ENCODE data around the gene CLIP2. TPM values are rescaled to one million over a fixed set of nuclear protein-coding genes. Genes with fewer than 3 reads are reported as not detected.
"Not testable (repeated sequence)": the region's sequence is repeated elsewhere in the genome, so short reads cannot be mapped to it uniquely, and the experiment has no call there.

The CLIP2 gene
- total RNA-seq, 1 experiment from 2014 or later: 30.1 TPM

DNA sequence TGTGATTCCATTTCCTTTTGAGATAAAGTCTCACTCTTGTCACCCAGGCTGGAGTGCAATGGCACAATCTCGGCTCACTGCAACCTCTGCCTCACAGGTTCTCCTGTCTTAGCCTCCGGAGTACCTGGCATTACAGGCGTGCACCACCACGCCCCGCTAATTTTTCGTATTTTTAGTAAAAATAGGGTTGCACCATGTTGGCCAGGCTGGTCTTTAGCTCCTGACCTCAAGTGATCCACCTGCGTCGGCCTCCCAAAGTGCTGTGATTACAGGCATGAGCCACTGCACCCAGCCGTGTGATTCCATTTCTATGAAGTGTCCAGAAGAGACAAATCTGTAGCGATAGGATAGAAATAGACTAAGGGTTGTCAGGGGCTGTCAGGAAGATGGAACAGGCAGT, 60.4 kb downstream of the CLIP2 start:
- no peaks in the 10 kb centered on the region for H3K27me3 ChIP-seq (ENCODE audit: control insufficient read depth, insufficient read depth, low read length)
- H3K4me3 ChIP-seq (ENCODE audit: insufficient read depth, low read depth, low read length): no peak overlapping the region
- peaks cover 4% of the 10 kb centered on the region for H3K36me3 ChIP-seq (replicated peaks; ENCODE audit: control insufficient read depth, insufficient read depth, low read length)
- DNase-seq: no peak

DNA sequence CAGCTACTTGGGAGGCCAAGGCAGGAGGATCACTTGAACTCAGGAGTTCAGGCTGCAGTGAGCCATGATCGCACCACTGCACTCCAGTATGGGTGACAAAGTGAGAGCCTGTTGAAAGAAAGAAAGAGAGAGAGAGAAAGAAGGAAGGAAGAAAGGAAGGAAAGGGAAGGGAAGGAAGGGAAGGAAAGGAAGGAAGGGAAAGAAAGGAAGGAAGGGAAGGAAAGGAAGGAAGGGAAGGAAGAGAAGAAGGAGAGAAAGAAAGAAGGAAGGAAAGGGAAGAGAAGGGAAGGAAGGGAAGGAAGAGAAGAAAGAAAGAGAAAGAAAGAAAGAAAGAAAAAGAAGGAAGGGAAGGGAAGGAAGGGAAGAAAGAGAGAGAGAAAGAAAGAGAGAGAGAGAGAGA, 61.5 kb downstream of the CLIP2 start:
- Histone ChIP-seq H3K36me3 (replicated peaks; ENCODE audit: control insufficient read depth, insufficient read depth, low read length) (peaks cover 7% of the 10 kb centered on the region), H3K4me3 (ENCODE audit: insufficient read depth, low read depth, low read length) (no peak overlapping the region), H3K27me3 (ENCODE audit: control insufficient read depth, insufficient read depth, low read length) (no peaks in the 10 kb centered on the region)
- no peak for DNase-seq

DNA sequence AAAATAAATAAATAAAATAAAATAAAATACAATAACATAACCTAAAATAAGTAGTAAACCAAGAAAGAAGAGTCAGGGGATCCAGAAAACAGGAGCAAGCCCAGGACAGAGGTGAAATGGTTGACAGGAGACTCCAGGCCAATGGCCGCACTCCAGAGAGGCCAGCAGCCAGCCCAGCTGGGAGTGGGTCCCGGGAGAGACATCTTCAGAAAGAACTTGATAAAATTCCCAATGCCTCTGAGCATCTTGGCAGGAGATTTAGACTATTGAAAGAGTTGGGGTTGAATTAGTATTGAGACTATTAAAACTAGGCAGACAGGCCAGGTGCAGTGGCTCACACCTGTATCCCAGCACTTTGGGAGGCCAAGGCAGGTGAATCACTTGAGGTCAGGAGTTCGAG, 62.6 kb downstream of the CLIP2 start:
- no peaks in the 10 kb centered on the region for H3K27me3 ChIP-seq (ENCODE audit: control insufficient read depth, insufficient read depth, low read length)
- no peak overlapping the region for H3K4me3 ChIP-seq (ENCODE audit: insufficient read depth, low read depth, low read length)
- DNase-seq: no peak
- peaks cover 13% of the 10 kb centered on the region for H3K36me3 ChIP-seq (replicated peaks; ENCODE audit: control insufficient read depth, insufficient read depth, low read length)

DNA sequence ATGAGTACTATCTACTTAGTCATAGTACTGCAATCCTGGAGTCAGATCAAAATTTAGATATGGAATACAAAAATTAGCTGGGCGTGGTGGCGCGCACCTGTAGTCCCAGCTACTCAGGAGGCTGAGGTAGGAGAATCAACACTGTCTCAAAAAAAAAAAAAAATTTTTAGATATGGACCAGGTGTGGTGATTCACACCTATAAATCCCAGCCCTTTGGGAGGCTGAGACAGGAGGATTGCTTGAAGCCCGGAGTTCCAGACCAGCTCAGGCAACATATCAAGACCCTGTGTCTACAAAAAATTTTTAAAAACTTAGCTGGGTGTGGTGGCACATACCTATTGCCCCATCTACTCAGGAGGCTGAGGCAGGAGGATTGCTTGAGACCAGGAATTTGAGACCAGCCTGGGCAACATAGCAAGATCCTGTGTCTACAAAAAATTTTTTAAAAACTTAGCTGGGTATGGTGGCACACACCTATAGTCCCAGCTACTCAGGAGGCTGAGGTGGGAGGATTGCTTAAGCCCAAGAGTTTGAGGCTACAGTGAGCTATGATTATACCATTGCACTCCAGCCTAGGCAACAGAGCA, 63.4 kb downstream of the CLIP2 start:
- not testable (repeated sequence) for H3K4me3 ChIP-seq (ENCODE audit: insufficient read depth, low read depth, low read length); DNase-seq; H3K27me3 ChIP-seq (ENCODE audit: control insufficient read depth, insufficient read depth, low read length)
- H3K36me3 ChIP-seq (replicated peaks; ENCODE audit: control insufficient read depth, insufficient read depth, low read length): peaks cover 17% of the 10 kb centered on the region

DNA sequence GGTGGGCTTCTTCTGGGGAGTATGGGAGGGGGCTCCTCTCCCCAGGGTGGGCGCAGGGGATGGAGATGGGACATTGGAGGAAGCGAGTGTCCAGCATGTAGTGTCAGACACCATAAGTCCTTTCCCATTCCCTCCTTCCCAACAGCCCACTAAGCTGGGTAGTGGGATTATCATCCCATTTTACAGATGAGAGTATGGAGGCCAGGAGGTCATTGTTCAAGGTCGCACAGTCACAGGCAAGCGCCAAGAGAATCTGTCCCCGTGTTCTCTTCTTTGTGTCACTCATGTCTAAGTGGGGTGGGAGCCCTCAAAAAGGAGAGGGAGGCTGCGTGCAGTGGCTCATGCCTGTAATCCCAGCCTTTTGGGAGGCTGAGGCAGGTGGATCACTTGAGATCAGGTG, 64.8 kb downstream of the CLIP2 start:
- Histone ChIP-seq H3K4me3 (ENCODE audit: insufficient read depth, low read depth, low read length) (no peak overlapping the region), H3K36me3 (replicated peaks; ENCODE audit: control insufficient read depth, insufficient read depth, low read length) (peaks cover 17% of the 10 kb centered on the region), H3K27me3 (ENCODE audit: control insufficient read depth, insufficient read depth, low read length) (no peaks in the 10 kb centered on the region)
- no peak for DNase-seq

DNA sequence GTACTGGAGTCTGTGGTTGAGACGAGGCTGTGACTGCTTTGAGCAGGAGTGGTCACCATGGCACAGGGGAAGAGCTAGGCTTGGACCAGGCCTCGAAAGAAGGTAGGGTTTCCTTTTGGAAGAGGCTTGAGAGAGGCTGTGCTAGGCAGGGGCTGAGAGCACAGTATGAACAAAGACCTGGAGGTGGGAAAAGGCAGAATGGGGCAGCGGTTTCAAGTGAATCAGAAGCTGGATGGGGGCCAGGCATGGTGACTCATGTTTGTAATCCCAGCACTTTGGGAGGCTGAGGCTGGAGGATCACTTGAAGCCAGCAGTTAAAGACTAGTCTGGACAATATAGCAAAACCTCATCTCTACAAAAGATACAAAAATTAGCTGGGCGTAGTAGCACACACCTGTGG, 65.9 kb downstream of the CLIP2 start:
- peaks cover 22% of the 10 kb centered on the region for H3K36me3 ChIP-seq (replicated peaks; ENCODE audit: control insufficient read depth, insufficient read depth, low read length)
- DNase-seq: no peak
- H3K27me3 ChIP-seq (ENCODE audit: control insufficient read depth, insufficient read depth, low read length): no peaks in the 10 kb centered on the region
- no peak overlapping the region for H3K4me3 ChIP-seq (ENCODE audit: insufficient read depth, low read depth, low read length)

DNA sequence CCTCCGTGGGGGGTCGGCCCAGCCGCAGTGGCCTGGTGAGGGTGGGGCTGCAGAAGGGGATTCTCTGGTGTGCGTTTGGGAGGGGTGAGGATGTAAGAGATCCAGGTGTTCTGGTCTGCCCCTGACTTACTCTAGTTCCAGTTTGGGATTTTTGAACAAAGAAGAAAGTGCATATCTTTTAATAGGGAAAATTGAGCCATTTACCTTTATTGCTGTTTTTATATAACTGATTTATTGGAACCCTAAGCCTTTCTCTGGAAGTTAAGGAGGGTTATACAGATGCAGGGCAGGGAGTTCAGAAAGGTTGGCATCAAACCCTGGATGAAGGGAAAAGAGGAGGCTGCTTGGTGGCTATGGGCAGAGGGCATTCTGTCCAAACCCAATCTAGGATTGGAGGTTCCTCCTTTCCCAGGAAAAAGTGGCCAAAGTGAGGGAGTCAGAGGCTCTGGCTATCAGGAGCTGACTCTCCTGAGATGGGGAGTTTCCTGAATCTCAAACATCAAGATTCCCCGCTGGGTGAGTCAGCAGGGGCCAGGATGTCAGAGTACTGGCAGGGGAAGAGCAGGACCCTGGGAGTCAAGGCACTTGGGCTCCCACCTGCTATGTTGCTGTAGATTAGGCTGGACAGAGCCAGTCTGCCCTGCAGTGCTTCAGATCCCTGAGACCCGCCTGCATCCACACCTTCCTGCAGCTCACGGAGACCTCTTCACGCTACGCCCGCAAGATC, 67.5 kb downstream of the CLIP2 start:
- H3K27me3 ChIP-seq (ENCODE audit: control insufficient read depth, insufficient read depth, low read length): no peaks in the 10 kb centered on the region
- DNase-seq: peak; percentile 63
- peaks cover 29% of the 10 kb centered on the region for H3K36me3 ChIP-seq (replicated peaks; ENCODE audit: control insufficient read depth, insufficient read depth, low read length)
- no peak overlapping the region for H3K4me3 ChIP-seq (ENCODE audit: insufficient read depth, low read depth, low read length)

DNA sequence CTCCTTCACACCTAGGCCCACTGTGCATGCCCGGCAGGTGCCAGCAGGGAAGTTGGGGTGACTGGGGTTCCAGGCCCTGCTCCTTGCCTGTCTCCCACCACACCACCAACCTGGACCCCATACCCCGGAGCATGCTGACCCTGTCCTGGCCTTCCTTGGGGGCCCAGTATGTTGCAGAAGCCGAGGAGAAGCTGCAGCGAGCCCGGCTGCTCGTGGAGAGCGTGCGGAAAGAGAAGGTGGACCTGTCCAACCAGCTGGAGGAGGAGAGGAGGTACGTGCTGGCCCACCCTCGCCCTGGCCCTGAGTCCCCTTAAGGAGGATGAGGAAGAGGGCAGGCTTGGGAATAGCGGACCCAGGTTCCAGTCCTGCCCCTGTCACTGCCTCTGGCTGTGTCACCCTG, 70.8 kb downstream of the CLIP2 start:
- H3K36me3 ChIP-seq (replicated peaks; ENCODE audit: control insufficient read depth, insufficient read depth, low read length): peaks cover 33% of the 10 kb centered on the region
- H3K27me3 ChIP-seq (ENCODE audit: control insufficient read depth, insufficient read depth, low read length): no peaks in the 10 kb centered on the region
- H3K4me3 ChIP-seq (ENCODE audit: insufficient read depth, low read depth, low read length): no peak overlapping the region
- DNase-seq: no peak

DNA sequence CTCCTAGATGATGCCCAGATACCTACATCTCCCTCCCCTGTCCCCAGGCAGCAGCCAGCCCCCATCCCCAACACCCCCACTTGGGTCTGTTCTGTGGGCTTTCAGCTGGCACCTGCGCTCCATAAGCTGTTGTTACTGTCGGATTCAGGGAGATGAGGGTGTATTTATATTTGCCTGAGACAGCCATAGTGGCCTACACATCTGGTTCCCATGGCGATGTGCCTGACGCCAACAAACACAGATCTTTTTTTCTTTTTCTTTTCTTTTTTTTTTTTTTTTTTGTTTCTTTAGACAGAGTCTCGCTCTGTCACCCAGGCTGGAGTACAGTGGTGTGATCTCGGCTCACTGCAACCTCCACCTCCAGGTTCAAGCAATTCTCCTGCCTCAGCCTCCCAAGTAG, 73.1 kb downstream of the CLIP2 start:
- H3K4me3 ChIP-seq (ENCODE audit: insufficient read depth, low read depth, low read length): no peak overlapping the region
- H3K27me3 ChIP-seq (ENCODE audit: control insufficient read depth, insufficient read depth, low read length): no peaks in the 10 kb centered on the region

DNA sequence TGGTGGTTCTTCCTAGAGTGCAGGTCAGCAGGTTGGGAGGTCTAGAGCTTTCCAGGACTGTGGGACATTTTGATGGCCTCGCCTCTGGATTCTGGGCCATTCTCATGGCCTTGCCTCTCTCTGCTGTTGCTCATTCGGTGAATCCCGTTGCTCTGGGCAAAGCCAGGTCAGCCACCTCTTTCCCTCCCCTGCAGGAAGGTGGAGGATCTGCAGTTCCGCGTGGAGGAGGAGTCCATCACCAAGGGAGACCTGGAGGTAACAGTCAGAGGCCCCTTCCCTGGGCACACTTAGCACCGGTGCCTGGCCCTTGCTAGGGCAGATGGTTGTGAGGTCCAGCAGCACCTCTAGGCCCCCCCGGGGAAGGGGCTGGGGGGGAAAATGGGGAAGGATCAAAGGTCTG, 74.9 kb downstream of the CLIP2 start:
- peak; percentile 75 for DNase-seq
- no peaks in the 10 kb centered on the region for H3K27me3 ChIP-seq (ENCODE audit: control insufficient read depth, insufficient read depth, low read length)
- H3K36me3 ChIP-seq (replicated peaks; ENCODE audit: control insufficient read depth, insufficient read depth, low read length): peaks cover 32% of the 10 kb centered on the region
- H3K4me3 ChIP-seq (ENCODE audit: insufficient read depth, low read depth, low read length): no peak overlapping the region

More for the DNA sequence above, 73.1 kb downstream of the CLIP2 start:
- peaks cover 34% of the 10 kb centered on the region for H3K36me3 ChIP-seq (replicated peaks; ENCODE audit: control insufficient read depth, insufficient read depth, low read length)
- no peak for DNase-seq

DNA sequence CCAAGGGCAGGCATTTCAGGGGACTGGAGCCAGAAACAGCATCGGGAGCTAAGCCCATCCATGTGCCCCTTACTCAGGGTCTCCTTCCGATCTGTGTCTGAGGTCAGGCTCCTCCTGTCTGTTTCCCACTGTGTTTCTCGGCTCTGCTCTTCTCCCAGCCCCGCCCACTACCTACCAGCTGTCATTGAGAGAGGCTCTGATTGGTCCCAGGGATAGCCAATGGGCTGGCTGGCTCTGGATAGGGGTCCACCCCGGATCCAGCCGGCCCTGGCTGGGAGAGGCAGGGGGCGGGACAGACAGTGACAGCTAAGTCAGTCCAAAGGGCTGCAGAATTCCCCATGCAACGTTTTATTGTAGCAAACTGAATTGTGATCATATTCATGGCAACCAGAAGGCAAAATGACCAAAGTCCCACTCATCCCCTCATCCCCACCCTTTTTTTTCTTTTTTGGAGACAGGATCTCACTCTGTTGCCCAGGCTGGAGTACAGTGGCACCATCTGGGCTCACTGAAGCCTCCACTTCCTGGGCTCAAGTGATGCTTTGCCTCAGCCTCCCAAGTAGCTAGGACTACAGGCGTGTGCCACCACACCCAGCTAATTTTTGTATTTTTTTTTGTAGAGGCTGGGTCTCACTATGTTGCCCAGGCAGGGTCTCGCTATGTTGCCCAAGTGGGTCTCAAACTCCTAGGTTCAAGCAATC, 76.3 kb downstream of the CLIP2 start:
- H3K4me3 ChIP-seq (ENCODE audit: insufficient read depth, low read depth, low read length): no peak overlapping the region
- no peaks in the 10 kb centered on the region for H3K27me3 ChIP-seq (ENCODE audit: control insufficient read depth, insufficient read depth, low read length)
- H3K36me3 ChIP-seq (replicated peaks; ENCODE audit: control insufficient read depth, insufficient read depth, low read length): peaks cover 23% of the 10 kb centered on the region
- DNase-seq: peak; percentile 100

DNA sequence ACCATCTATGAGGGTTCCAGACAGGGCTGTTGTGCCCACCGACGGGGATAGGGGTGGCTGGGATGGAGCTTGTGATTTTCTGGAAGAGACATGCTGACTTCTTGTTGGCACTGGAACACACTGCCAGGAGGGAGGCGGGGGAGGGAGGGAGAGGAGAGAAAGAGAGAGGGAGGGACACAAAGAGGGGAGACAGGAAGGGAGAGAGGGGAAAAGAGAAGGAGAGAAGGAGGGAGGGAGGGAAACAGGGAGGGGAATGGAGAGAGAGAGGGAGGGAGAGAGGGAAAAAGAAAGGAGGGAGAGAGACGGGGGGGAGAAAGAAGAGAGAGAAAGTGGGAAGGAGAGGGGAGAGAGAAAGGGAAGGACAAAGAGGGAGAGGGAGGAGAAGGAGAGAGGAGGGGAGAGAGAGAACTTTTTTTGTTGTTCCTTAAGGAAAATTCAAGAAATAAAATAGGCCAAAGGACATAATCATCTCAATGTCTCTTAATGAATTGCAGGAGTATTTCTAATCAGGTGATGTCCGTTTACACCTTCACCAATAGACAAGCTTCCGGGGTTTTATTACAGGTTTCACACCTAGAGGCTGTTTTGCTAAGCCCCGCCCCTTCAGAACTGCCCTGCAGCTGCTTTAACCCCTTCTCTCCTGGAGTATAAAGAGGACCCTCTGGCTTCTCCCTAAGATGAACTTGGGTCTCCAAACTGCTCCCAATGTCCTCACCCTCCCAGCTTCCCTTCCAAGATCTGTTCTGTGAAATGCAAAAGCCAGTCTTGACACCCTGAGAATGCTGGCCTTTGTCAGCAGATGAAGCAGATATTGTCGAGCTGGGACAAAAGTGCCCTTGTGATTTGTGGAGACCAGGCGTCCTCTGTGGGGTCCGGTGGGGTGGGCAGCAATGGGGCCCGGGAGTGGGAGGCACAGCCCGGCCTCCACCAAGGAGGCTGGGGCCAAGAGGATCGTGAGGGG, 82.5 kb downstream of the CLIP2 start:
- H3K36me3 ChIP-seq (replicated peaks; ENCODE audit: control insufficient read depth, insufficient read depth, low read length): peaks cover 10% of the 10 kb centered on the region

DNA sequence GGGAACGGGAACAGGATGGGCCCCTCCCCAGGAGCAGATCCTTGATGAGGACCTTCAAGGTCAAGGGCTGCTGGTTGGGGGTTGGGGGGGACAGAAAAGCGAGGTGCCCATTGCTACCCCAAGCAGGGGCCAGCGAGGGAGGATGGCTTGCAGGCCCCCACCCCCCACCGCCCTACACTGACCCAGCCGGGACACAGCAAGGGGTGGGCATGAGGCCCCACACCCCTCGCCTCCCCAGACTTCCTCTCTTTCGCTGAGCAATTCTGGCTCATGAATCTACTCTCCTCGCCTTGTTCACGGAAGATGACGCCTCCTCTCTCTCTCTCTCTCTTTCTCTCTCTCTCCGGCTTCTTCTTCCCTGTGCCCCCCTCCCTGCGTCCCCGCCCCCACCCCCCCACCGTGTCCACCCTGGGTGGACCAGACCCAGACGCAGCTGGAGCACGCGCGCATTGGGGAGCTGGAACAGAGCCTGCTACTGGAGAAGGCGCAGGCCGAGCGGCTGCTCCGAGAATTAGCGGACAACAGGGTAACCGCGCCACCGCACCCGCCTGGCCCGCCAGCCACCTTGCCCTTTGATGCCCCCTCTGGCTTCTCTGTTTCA, 83.4 kb downstream of the CLIP2 start:
- peak; percentile 84 for DNase-seq
- Histone ChIP-seq H3K4me3 (ENCODE audit: insufficient read depth, low read depth, low read length) (peak overlapping the region; percentile 26), H3K36me3 (replicated peaks; ENCODE audit: control insufficient read depth, insufficient read depth, low read length) (peaks cover 12% of the 10 kb centered on the region)

More for the DNA sequence above, 82.5 kb downstream of the CLIP2 start:
- Histone ChIP-seq H3K4me3 (ENCODE audit: insufficient read depth, low read depth, low read length) (peak overlapping the region; percentile 41), H3K27me3 (ENCODE audit: control insufficient read depth, insufficient read depth, low read length) (no peaks in the 10 kb centered on the region)
- DNase-seq: peak; percentile 87

DNA sequence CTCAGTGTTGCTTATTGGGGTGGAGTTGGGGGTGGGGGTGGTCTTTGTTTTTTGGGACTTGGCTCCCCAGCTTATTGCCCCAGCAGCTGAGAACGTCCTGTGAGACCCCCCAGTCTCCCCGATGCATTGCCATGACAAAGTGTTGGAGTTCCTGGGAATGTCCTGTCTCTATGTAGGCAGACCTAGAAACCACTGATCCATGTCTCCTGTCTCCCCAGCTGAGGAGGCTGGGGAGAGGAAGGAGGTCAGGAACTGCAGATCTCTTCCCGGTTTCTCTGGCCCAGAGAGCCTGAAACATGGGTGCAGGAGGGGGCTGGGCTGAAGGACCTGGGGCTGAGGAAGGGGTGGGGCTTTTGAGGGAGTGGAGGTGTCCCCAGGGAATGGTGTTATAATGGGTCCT, 84.3 kb downstream of the CLIP2 start:
- Histone ChIP-seq H3K4me3 (ENCODE audit: insufficient read depth, low read depth, low read length) (no peak overlapping the region), H3K27me3 (ENCODE audit: control insufficient read depth, insufficient read depth, low read length) (no peaks in the 10 kb centered on the region), H3K36me3 (replicated peaks; ENCODE audit: control insufficient read depth, insufficient read depth, low read length) (peaks cover 12% of the 10 kb centered on the region)
- DNase-seq: no peak

More for the DNA sequence above, 83.4 kb downstream of the CLIP2 start:
- H3K27me3 ChIP-seq (ENCODE audit: control insufficient read depth, insufficient read depth, low read length): no peaks in the 10 kb centered on the region

Measured in H7 (cell line).